ENCODE measurements around the gene CLIC4. TPM values are rescaled to one million over a fixed set of nuclear protein-coding genes. Genes with fewer than 3 reads are reported as not detected.

CLIC4 gene
- total RNA-seq, 1 donor from 2014 or later = 121 TPM

DNA sequence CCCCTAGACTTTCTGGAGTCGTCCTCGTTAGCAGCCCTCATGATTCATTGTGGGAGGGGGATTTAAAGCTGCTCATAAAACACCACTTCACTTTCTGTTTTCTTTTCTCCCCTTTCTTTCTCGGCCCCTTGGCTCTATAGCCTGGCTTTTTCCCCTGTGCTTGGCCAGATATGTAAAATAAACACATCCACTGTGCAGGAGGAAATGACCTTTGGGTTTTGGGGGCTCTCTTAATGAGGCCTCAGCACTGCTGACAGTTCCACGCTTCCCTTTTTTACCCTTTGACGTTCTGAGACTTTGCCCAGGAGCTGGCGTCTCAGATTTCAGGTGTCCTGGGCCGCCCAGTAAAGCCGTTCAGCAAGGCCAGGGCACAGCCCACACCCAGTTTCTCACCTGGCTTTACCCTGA is 119.1 kb downstream of the CLIC4 start:
- Mint-ChIP-seq H3K27me3 (ENCODE audit: unreplicated experiment) (peaks cover 2% of the 10 kb centered on the region), H3K4me3 (ENCODE audit: unreplicated experiment) (peak overlapping the region; percentile 15), H3K27ac (ENCODE audit: unreplicated experiment) (no peak overlapping the region)

DNA sequence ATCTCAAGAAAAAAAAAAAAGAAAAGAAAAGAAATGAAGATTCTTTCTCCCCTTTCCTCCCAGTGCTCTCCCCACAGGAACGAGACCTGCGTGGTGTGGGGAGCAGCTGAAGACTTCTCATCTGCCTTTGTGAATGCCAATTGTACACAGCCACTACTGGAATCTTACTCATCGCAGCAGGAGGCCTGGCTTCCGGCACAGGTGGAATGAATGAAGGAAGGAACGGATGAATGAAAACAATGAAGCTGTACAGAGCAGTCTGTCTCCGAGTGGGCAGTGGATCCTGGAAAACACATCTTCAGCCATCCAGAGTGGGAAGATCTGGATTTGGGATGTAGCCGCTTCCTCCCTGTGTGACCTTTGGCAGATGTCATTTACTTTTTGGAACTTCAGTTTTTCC is 119.9 kb downstream of the CLIC4 start:
- Mint-ChIP-seq H3K9me3 (ENCODE audit: unreplicated experiment) (peaks cover 2% of the 10 kb centered on the region), H3K36me3 (ENCODE audit: unreplicated experiment) (no peaks in the 10 kb centered on the region), H3K4me3 (ENCODE audit: unreplicated experiment) (no peak overlapping the region), H3K27ac (ENCODE audit: unreplicated experiment) (no peak overlapping the region), H3K4me1 (ENCODE audit: low read depth, unreplicated experiment) (no peaks in the 10 kb centered on the region), H3K27me3 (ENCODE audit: unreplicated experiment) (peaks cover 2% of the 10 kb centered on the region)
- no peak for DNase-seq
- TF ChIP-seq, protein P1, sequence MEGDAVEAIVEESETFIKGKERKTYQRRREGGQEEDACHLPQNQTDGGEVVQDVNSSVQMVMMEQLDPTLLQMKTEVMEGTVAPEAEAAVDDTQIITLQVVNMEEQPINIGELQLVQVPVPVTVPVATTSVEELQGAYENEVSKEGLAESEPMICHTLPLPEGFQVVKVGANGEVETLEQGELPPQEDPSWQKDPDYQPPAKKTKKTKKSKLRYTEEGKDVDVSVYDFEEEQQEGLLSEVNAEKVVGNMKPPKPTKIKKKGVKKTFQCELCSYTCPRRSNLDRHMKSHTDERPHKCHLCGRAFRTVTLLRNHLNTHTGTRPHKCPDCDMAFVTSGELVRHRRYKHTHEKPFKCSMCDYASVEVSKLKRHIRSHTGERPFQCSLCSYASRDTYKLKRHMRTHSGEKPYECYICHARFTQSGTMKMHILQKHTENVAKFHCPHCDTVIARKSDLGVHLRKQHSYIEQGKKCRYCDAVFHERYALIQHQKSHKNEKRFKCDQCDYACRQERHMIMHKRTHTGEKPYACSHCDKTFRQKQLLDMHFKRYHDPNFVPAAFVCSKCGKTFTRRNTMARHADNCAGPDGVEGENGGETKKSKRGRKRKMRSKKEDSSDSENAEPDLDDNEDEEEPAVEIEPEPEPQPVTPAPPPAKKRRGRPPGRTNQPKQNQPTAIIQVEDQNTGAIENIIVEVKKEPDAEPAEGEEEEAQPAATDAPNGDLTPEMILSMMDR (IDR thresholded peaks at IDR 0.05; ENCODE audit: partially characterized antibody, unreplicated experiment) = no peak

More for the DNA sequence above, 119.1 kb downstream of the CLIC4 start:
- TF ChIP-seq, protein P1 (IDR thresholded peaks at IDR 0.05; ENCODE audit: partially characterized antibody, unreplicated experiment) = no peak
- Mint-ChIP-seq H3K36me3 (ENCODE audit: unreplicated experiment) (no peaks in the 10 kb centered on the region), H3K4me1 (ENCODE audit: low read depth, unreplicated experiment) (no peaks in the 10 kb centered on the region), H3K9me3 (ENCODE audit: unreplicated experiment) (peaks cover 2% of the 10 kb centered on the region)
- DNase-seq = no peak

DNA sequence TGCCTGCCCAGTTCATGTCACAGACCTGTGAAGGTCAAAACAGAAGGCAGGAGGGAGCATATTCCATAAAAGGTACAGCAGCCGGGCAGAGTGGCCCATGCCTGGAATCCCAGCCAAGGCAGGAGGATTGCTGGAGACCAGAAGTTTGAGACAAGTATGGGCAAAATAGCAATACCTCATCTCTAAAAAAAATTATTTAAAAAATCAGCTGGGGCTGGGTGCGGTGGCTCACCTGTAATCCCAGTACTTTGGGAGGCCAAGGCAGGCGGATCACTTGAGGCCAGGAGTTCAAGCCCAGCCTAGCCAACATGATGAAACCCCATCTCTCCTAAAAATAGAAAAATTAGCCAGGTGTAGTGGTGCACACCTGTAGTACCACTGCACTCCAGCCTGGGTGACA is 120.3 kb downstream of the CLIC4 start:
- Mint-ChIP-seq H3K27me3 (ENCODE audit: unreplicated experiment) (peaks cover 2% of the 10 kb centered on the region), H3K4me3 (ENCODE audit: unreplicated experiment) (no peak overlapping the region), H3K36me3 (ENCODE audit: unreplicated experiment) (no peaks in the 10 kb centered on the region), H3K9me3 (ENCODE audit: unreplicated experiment) (peaks cover 2% of the 10 kb centered on the region), H3K27ac (ENCODE audit: unreplicated experiment) (no peak overlapping the region), H3K4me1 (ENCODE audit: low read depth, unreplicated experiment) (no peaks in the 10 kb centered on the region)
- no peak for DNase-seq
- TF ChIP-seq, protein P1 (IDR thresholded peaks at IDR 0.05; ENCODE audit: partially characterized antibody, unreplicated experiment) = no peak

DNA sequence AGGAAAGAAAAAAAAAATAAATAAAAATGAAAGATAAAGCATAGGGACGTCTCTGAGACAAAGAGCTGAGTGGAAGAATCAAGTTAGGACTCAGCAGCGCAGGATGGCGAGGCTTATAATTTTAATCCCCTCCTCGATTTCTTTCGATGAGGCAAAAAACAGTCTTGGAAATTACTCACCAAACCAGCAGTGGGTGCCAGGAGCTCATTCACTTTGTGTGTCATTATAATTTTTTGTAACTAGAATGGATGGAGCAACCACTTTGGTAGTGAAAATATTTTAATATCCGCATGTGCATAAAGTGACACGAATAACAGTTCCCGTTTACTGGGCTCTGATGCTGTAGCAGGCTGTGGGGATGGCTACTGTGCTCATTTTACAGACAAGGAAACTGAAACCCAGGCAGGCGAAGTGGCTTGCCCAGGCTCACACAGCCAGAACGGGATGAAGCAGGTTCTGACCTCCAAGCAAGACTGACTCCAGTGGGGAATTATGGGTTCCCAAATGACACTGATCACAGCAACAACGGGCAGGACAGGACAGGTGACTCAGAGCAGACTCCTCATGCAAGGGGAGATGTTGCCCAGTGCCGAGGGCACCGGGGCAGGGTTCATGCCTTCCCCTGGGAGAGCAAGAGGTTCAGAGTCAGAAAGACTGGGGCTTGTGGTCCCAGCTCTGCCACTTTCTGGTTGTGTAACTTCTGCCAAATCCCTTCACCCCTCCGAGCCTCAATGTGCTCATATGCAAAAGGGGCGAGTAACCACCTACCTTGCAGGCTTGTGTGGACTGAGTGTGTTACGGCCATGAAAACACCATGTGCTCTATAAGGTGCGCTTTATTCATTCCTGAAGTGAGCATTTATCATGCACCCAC is 121.2 kb downstream of the CLIC4 start:
- H3K36me3 Mint-ChIP-seq (ENCODE audit: unreplicated experiment) = no peaks in the 10 kb centered on the region
- H3K27ac Mint-ChIP-seq (ENCODE audit: unreplicated experiment) = no peak overlapping the region
- no peak for DNase-seq
- no peak overlapping the region for H3K4me3 Mint-ChIP-seq (ENCODE audit: unreplicated experiment)
- H3K27me3 Mint-ChIP-seq (ENCODE audit: unreplicated experiment) = peaks cover 2% of the 10 kb centered on the region
- peaks cover 2% of the 10 kb centered on the region for H3K9me3 Mint-ChIP-seq (ENCODE audit: unreplicated experiment)
- H3K4me1 Mint-ChIP-seq (ENCODE audit: low read depth, unreplicated experiment) = no peaks in the 10 kb centered on the region
- TF ChIP-seq, protein P1 (IDR thresholded peaks at IDR 0.05; ENCODE audit: partially characterized antibody, unreplicated experiment) = no peak

Data from glutamatergic neuron (in vitro differentiated cells).